GM19468 (cell line): Measurements from ENCODE around the gene KCNG2.

Experiments
- ATAC-seq: cut with Tn5 transposase; IDR thresholded peaks from one replicate; pipeline ENCODE4 v1.9.1; 2021; ENCODE audit warnings: mild to moderate bottlenecking, moderate library complexity, moderate number of reproducible peaks; ENCODE audit not compliant: unreplicated experiment; ENCODE audit errors: extremely low read depth

KCNG2 gene

DNA sequence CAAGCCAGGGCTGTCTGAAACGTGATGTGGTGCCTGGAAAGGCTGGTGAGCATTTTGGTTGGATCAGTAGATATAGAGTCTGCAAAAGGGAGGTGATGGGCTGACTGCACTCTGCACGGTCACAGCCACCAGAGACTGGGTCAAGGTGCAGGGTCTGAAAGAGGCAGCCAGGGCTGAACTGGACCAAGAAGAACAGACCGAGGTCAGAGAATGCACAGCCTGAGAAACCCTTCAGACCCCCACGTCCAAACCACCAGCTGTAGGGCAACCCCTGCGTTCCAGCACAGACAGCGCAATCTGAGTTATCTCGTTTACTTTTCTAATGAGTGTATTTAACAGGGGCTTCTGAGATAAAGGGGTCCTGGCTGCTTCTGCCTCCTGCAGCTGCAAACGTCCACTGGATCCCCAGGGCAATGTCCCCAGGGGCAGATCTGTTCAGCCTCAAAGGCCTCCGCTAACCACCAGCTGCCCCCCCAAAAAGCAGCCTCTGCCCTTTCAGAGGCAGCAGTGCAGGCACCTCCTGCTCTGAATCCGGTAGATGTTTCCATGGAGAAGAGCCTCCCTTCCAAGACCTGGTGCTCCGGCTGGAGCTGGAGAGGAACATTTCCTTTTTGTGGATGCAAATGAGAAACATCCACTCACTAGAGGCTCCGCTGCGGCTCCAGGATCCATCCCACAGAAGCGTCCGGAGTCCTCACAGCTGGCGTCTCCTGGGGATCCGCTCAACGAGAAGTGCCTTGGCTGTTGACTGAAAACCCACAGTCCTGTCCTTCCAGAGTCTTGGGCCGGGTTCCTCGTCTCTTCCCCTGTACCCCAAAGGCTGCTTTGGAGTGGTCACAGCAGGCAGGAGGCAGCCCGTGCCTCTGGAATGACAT lies 970 bp upstream of the KCNG2 start:
- ATAC-seq = no peak

GRCh38 chr18:79798346-79798998 lies 734 bp downstream of the KCNG2 start:
- ATAC-seq = no peak

DNA sequence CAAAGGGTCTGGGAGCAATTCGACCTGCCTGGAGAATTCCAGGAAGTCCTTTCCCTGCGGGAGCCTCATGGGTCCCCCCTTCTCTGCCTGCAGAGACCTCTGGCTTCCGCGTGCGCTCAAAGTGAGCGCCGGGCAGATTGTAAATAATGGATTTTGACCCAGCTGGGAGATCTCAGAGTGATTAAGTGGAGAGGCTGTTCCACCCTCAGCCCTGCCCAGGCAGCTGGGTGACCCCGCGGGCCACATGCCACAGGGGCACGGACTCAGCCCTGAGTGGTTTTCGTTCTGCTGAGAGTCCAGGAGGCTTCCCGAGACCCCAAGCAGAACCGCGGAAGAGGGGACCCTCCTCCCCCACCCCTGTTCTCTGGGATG lies 1.2 kb downstream of the KCNG2 start:
- no peak for ATAC-seq

DNA sequence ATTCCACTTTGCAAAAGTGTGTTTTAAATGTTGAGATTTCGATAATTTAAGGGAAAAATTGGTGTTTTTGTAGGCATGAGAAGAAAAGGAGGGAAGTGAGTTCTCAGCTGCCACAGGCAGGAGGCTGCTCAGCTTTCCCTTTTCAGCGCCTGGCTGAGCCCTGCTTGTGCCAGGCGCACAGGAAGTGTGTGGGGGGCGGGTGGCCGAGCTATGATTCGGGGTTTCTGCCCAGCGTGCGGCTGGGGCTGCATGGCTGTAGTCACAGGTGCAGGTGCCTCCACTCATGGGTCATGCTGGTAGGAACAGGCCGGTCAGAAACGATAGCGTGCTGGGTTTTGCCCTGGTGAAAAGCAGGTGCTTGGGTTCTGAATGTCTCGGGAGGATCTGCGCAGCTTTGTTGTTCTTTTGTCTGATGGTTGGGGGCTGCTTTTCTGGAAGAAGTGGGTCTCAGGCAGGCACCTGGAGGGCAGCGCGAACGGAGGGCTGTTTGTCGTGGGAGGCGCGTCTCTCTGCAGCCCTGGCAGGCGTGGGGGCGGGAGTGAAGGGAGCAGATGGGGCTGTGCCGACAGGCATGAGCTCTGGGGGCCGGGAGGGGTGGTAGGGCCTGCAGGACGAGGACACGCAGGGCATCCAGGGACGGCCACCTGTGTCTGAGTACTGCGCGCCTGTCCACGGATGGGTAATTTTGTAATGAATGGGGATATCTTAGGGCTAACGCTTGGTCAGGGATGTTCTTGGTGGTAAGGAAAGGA lies 2.1 kb downstream of the KCNG2 start:
- ATAC-seq = no peak

DNA sequence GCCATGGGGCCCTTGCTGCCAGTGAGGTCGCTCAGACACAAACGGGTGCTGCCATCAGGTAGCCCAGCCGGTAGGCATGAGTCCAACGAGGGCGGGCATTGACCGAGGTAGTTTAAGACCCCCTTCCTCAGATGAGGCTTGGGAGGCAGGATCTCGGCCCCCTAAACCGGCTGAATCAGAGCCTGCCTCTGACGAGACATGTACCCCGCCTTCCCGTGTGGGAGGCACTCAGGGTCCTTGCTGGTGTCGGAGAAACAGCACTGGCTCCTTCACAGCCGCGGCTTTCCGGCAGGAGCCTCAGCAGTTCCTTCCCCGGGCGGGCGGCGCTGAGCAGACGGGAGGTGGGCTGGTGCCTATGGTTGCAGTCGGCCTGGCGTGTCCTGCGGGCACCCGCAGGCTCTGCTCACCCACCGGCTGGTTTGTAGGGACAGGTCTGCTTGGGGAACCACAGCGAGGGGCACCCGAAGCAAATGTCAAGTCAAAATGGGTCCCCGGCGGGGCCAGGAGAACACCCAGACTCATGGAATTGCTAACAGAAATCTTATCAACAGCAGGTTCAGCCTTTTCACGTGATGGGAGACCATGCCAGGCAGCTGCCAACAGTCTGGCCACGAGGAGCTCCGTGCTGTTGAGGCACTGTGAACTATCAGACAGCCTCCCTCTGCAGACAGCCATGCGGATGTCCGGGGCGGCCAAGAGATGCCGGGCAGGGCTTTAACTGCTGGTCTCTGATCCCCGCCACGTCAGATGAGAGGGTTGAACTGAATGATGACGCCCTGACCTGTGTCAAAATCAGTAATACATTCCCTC lies 2.8 kb downstream of the KCNG2 start:
- ATAC-seq = no peak

GRCh38 chr18:79801217-79801616 lies 3.5 kb downstream of the KCNG2 start:
- no peak for ATAC-seq

DNA sequence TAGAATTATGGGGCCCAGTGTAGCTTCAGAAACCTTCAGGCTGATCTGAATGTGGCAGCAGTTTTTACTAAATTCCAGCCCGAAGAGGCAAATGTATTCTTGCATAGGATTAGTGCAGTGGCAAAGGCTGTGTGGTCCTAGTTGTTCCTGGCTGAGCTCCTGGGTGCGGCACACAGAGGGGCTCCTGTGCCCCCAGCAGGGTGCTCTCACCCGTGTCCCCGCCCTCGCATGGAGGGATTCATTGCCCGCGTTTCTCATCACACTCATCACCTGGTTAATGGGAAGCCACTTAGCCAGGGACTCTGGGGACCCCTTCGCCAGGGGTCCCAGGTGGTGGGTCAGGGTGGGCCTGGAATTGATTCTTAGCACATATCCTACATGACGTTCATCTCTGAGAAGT lies 3.9 kb downstream of the KCNG2 start:
- ATAC-seq = no peak

DNA sequence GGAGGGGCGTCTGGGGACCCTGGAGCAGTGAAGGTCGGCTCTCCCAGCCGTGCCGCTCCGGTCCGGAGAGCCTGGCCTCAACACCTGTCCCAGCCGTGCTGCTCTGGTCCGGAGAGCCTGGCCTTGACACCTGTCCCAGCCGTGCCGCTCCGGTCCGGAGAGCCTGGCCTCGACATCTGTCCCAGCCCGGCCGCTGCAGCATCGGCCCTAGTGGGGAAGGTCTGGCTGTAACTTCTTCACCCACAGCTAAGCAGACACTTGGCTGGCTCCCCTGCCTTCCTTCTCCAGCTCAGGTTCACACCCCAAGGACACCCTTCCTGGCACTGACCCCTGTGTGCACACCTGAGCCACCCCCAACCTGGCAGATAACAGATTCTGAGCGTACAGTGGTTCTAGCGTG lies 4.6 kb downstream of the KCNG2 start:
- ATAC-seq = no peak

DNA sequence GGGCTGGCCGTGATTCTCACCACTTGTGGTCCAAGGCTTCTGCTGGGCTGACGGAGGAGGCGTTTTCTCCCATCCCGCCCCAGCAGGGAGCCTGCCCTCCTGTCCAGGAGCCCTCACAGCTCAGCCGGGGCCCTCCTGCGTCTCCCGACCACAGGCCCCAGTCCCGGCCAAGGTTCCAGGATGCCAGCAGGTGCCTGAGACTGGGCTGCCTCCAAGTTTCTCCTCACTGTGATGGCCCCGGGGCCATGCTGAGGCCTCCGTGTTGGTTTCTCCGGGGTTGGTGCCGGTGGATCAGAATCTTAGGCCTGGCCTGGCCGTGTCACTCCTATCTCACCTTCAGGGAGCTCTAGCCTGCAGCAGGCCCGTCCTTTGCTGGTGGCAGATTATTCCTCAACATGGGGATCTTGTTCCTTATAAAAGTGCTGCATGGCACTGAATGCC lies 5.9 kb downstream of the KCNG2 start:
- no peak for ATAC-seq

GRCh38 chr18:79804130-79804787 lies 6.5 kb downstream of the KCNG2 start:
- ATAC-seq = no peak

DNA sequence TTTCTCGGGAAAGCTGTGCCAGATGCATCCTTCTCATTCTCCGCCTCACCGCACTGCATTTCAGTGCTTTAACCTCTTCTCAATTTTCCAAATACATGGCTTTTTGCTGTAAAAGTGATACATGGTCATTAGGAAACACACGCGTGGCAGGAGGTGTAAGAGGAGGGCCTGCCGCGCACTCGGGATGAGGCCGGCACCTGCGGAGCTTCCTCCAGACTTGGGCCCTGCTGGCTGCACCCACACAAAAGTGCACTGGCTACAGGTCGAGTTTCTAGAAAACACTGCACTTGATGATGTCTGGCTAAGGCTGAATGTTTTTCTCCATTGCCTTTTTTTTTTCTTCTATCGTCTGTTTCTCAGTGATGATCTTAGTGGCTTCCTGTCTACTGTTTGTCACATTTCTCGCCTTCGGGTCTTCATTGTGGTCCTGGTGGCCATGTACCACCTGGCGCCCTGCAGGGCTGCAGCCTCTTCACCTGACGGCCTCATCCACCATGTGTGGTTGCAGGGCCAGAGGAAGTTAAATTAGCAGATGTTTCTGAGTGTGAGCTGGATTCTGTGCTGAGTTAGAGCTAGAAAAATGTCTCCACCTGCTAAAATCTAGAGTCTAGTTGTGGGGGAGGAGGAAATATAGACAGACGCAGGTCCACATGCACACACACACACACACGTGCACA lies 7.6 kb downstream of the KCNG2 start:
- ATAC-seq = no peak

GRCh38 chr18:79805926-79806487 lies 8.3 kb downstream of the KCNG2 start:
- ATAC-seq = no peak

DNA sequence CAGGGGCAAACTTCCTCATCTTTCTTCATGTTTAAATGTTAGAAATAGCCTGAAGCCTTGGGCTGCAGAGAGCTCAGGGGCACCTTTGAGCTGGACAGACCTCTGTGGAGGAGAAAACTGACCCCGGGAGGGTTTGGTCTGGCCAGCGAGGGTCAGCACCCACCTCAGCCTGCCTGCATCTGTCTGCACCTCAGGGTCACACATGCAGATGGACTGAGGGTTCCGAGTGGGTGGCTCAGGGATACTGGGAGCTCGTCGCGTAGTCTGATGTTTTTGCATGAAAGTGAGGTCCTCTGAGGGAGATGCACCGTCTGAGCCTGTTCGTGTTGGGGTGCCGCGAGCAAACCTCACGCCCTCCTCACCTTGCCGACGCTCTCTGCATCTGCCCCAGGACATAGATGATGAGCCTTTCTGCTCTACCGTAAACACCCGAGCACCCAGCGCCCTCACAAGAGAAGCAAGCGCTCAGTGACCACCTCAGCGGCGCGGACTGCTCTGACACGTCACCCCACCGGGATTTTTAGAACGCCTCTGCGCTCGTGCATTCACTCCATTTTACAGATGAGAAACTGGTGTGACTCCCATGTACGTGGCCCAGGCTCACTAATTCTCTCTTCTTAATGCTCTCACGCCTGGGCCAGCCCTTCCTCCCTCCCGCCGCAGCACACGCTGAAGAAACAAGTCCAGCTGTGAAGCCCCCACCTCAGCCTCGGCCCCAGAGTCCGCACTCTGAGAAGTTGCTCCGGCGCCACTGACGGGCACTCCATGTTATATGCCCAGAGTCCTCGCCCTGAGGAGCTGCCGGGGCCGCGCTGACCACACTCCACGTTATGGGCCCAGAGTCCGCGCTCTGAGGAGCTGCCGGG lies 9.5 kb downstream of the KCNG2 start:
- no peak for ATAC-seq

GRCh38 chr18:79809482-79810192 lies 11.9 kb downstream of the KCNG2 start:
- no peak for ATAC-seq

DNA sequence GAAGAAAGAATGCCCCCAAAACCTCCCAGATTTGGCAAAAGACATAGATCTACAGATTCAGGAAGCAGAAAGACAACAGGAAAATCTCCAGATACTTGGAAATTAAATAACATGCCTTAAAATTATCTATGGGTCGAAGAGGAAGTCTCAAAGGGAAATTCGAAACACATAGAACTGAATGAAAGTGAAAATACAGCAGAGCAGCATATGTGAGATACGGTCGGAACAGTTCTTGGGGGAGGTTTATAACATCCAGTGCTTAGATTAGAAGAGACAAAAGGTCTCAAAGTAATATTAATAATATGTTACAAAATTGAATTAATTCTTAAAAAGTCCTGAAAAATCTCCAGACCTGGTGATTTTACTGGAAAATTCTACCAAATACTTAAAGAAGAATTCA lies 14.3 kb downstream of the KCNG2 start:
- ATAC-seq = no peak

DNA sequence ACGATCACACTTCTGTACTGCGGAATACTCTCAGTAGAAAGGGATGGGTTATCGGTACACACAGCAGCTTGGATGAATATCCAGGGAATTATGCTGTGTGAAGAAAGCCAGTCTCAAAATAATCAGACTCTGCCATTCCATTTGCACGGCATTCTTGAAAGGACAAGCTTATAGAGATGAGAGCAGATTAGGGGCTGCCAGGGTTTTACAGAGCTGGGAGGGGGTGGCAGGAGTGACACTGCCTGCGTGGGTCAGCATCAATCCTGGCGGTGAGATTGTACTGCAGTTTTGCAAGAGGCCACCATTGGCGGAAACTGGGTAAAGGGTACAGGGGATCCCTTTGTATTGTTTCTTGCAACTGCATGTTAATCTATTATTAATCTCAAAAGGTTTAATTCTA lies 16.6 kb downstream of the KCNG2 start:
- no peak for ATAC-seq

GRCh38 chr18:79815657-79816056 lies 17.9 kb downstream of the KCNG2 start:
- ATAC-seq = no peak
